HCT116 (cell line): ENCODE data around the gene ARHGEF18. TPM values are rescaled to one million over a fixed set of nuclear protein-coding genes. Genes with fewer than 3 reads are reported as not detected.
A peak's percentile ranks its signal among the peaks of the same experiment; 100 is the strongest.

Experiments
- ATAC-seq: fragments of 200-7000 bp; cut with Tn5 transposase; 2 replicates; pipeline ENCODE4 v1.9.1; 2020; ENCODE audit warnings: mild to moderate bottlenecking, moderate library complexity
- BruUV-seq: library from RNA; stranded (reverse); fragments of 400-500 nt; replicated peaks from 2 replicates; lab custom pipeline; 2021; lab: Mats Ljungman, UMichigan
- CTCF ChIA-PET: fragments of 300-600 bp; sonication (Branson Sonifier 250); formaldehyde crosslinking; loops from one replicate; lab custom pipeline; 2021; ENCODE audit warnings: antibody characterized with exemption; lab: Charles Lee
- POLR2A ChIA-PET: fragments of 300-600, 350-600 bp; sonication (Branson Sonifier 250); formaldehyde crosslinking; loops from one replicate; lab custom pipeline; 2021; ENCODE audit warnings: antibody characterized with exemption; lab: Charles Lee
- RAD21 ChIA-PET, 2 experiments: fragments of 300-600 bp; sonication (Branson Sonifier 250); formaldehyde crosslinking; loops; one replicate each; lab custom pipeline; 2023; ENCODE audit warnings: low total read pairs in 2 of 2; ENCODE audit not compliant: uncharacterized antibody in 2 of 2, unreplicated experiment in 2 of 2, low non-redundant PET in 1 of 2; lab: Charles Lee
- DNase-seq: peaks from one replicate; pipeline ENCODE4 v3.0.0-alpha.2; 2010; ENCODE audit warnings: low read depth, low spot score
- H2AFZ ChIP-seq: fragments of 200-600 bp; shearing (Covaris generic), sonication (generic); 2 replicates; pipeline ENCODE4 v1.6.1; 2017; ENCODE audit warnings: low read depth, mixed run types, mixed read lengths, antibody characterized with exemption, low read length; ENCODE audit not compliant: poor library complexity, severe bottlenecking
- H3K27ac ChIP-seq: 2 replicates; pipeline ENCODE4 v1.5.1; 2012; ENCODE audit warnings: low read depth, low read length
- H3K27me3 ChIP-seq: fragments of 200-600 bp; sonication (generic); 2 replicates; pipeline ENCODE4 v1.6.1; 2016; ENCODE audit warnings: mixed run types, low read length, mixed read lengths; ENCODE audit not compliant: insufficient read depth
- H3K36me3 ChIP-seq, 2 experiments: fragments of 200-500 bp in 1 of 2; fragments of 200-600 bp in 1 of 2; sonication (Bioruptor generic) in 1 of 2; sonication (generic) in 1 of 2; 2 replicates each; pipeline versions ENCODE4 v1.5.1 to v1.6.1; 2014 to 2016; ENCODE audit warnings: low read length in 2 of 2, inconsistent platforms in 1 of 2, mixed read lengths in 1 of 2, mixed run types in 1 of 2; ENCODE audit not compliant: insufficient read depth in 2 of 2, control insufficient read depth in 1 of 2
- H3K4me1 ChIP-seq, 2 experiments: fragments of 200-600 bp in 1 of 2; sonication (generic) in 1 of 2; 2 replicates each; pipeline versions ENCODE4 v1.5.1 to v1.6.1; 2012 to 2017; ENCODE audit warnings: low read length in 2 of 2, inconsistent platforms in 1 of 2, mild to moderate bottlenecking in 1 of 2, mixed read lengths in 1 of 2, mixed run types in 1 of 2, moderate library complexity in 1 of 2; ENCODE audit not compliant: insufficient read depth in 2 of 2, control insufficient read depth in 1 of 2
- H3K4me2 ChIP-seq: fragments of 200-600 bp; sonication (generic); 2 replicates; pipeline ENCODE4 v1.6.1; 2017; ENCODE audit warnings: mixed run types, low read length, mixed read lengths
- H3K4me3 ChIP-seq, 2 experiments: fragments of 200-600 bp in 1 of 2; sonication (generic) in 1 of 2; replicated peaks in 1 of 2; 2 replicates each; pipeline ENCODE4 v1.5.1; 2011 to 2016; ENCODE audit warnings: low read length in 2 of 2, control low read depth in 1 of 2, low read depth in 1 of 2, mild to moderate bottlenecking in 1 of 2, mixed read lengths in 1 of 2, mixed run types in 1 of 2
- H3K79me2 ChIP-seq: fragments of 200-600 bp; sonication (generic); 2 replicates; pipeline ENCODE4 v1.6.1; 2017; ENCODE audit warnings: mild to moderate bottlenecking, mixed run types, low read length, moderate library complexity, mixed read lengths; ENCODE audit not compliant: insufficient read depth
- H3K9ac ChIP-seq: fragments of 200-600 bp; sonication (generic); 2 replicates; pipeline ENCODE4 v1.6.1; 2016; ENCODE audit warnings: low read length, mixed read lengths
- H3K9me2 ChIP-seq: fragments of 200-600 bp; sonication (generic), shearing (Covaris generic); 2 replicates; pipeline ENCODE4 v1.6.1; 2017; ENCODE audit warnings: mixed run types, mild to moderate bottlenecking, moderate library complexity; ENCODE audit not compliant: insufficient read depth
- H3K9me3 ChIP-seq, 2 experiments: fragments of 200-500 bp in 1 of 2; fragments of 200-600 bp in 1 of 2; sonication (Bioruptor generic) in 1 of 2; sonication (generic) in 1 of 2; 2 replicates each; pipeline ENCODE4 v1.6.1; 2014 to 2017; ENCODE audit warnings: low read length in 2 of 2, mixed read lengths in 2 of 2, inconsistent platforms in 1 of 2, low read depth in 1 of 2, mild to moderate bottlenecking in 1 of 2, mixed run types in 1 of 2, moderate library complexity in 1 of 2; ENCODE audit not compliant: control insufficient read depth in 1 of 2, insufficient read depth in 1 of 2
- H4K20me1 ChIP-seq: fragments of 200-600 bp; sonication (generic), shearing (Covaris generic); 2 replicates; pipeline ENCODE4 v1.6.1; 2017; ENCODE audit warnings: mixed run types, mild to moderate bottlenecking, moderate library complexity; ENCODE audit not compliant: insufficient read depth
- CTCF ChIP-seq, 3 experiments: fragments of 200-600 bp in 1 of 3; sonication (generic) in 1 of 3; IDR thresholded peaks in 2 of 3; conservative IDR thresholded peaks in 1 of 3; 2 replicates each; pipeline ENCODE4 v1.5.1; 2012 to 2017; ENCODE audit warnings: low read depth in 2 of 3, low read length in 2 of 3, antibody characterized with exemption in 1 of 3, borderline replicate concordance in 1 of 3, control low read depth in 1 of 3, mild to moderate bottlenecking in 1 of 3, mixed read lengths in 1 of 3, mixed run types in 1 of 3, moderate library complexity in 1 of 3; ENCODE audit not compliant: insufficient read depth in 1 of 3
- EGR1 ChIP-seq: IDR thresholded peaks from 2 replicates; pipeline ENCODE4 v1.6.1; 2012; ENCODE audit warnings: low read depth
- EZH2 ChIP-seq: fragments of 200-600 bp; sonication (generic); IDR thresholded peaks from 2 replicates; pipeline ENCODE4 v1.6.1; 2017; ENCODE audit warnings: antibody characterized with exemption, mixed run types
- FOSL1 ChIP-seq: IDR thresholded peaks from 2 replicates; pipeline ENCODE4 v1.6.1; 2012; ENCODE audit warnings: low read depth
- YY1 ChIP-seq: IDR thresholded peaks from 2 replicates; pipeline ENCODE4 v1.6.1; 2011; ENCODE audit warnings: low read length, low read depth, moderate library complexity, mild to moderate bottlenecking; ENCODE audit not compliant: insufficient replicate concordance; ENCODE audit errors: extremely low read depth
- ZBTB33 ChIP-seq: IDR thresholded peaks from 2 replicates; pipeline ENCODE4 v1.6.1; 2011; ENCODE audit warnings: mild to moderate bottlenecking, low read length, moderate library complexity; ENCODE audit not compliant: insufficient replicate concordance; ENCODE audit errors: extremely low read depth
- ZFX ChIP-seq: fragments of 450-650 bp; IDR thresholded peaks from 2 replicates; pipeline ENCODE4 v1.6.1; 2017
- ZNF274 ChIP-seq: fragments of 200-500 bp; sonication (Bioruptor generic); IDR thresholded peaks from 2 replicates; pipeline ENCODE4 v1.6.1; 2014; ENCODE audit warnings: mild to moderate bottlenecking, low read depth, low read length, inconsistent platforms
- intact Hi-C: fragments of 100-400 bp; cut with micrococcal nuclease; formaldehyde crosslinking; loops from 2 replicates; pipeline ENCODE4 v1.10.0; 2022
- total RNA-seq: library from RNA; stranded (reverse); gene quantifications from one replicate; pipeline ENCODE4 v1.2.1, GENCODE V29; 2021; ENCODE audit not compliant: unreplicated experiment

Gene ARHGEF18
- total RNA-seq, 1 experiment from 2014 or later = 32.2 TPM

- Histone ChIP-seq H3K27me3 (no peaks in the 10 kb centered on the region), H3K79me2 (peaks cover 50% of the 10 kb centered on the region), H3K4me3 (peak overlapping the region; percentile 75 to 84), H3K9me3 (no peaks in the 10 kb centered on the region), H3K4me2 (peak overlapping the region; percentile 96), H3K4me1 (peaks cover 43 to 71% of the 10 kb centered on the region in 2 experiments), H3K36me3 (no peaks in the 10 kb centered on the region), H3K9me2 (no peaks in the 10 kb centered on the region), H3K27ac (peak overlapping the region; percentile 74), H4K20me1 (no peaks in the 10 kb centered on the region), H3K9ac (peak overlapping the region; percentile 84), H2AFZ (no peak overlapping the region)
- POLR2A ChIA-PET = no interaction called here
- BruUV-seq = no TSS peak
- ATAC-seq (peak; percentile 15; the same call in 1 of the 2 replicates), DNase-seq (no peak)
- intact Hi-C loops = no loop called here
- CTCF ChIA-PET = no interaction called here
- TF ChIP-seq FOSL1 = no peak
- TF ChIP-seq ZNF274 = no peak
- no peak for TF ChIP-seq YY1
- TF ChIP-seq ZFX = peak; percentile 8; the same call in 1 of the 2 replicates
- TF ChIP-seq EZH2 = no peak
- RAD21 ChIA-PET = no interaction called here
These were observed 46.8 kb downstream of the ARHGEF18 start for GRCh38 chr19:7395360-7396066.

GRCh38 chr19:7397687-7398086 lies 49.0 kb downstream of the ARHGEF18 start:
- DNase-seq = no peak
- POLR2A ChIA-PET = no interaction called here
- Histone ChIP-seq H3K9me3 (no peaks in the 10 kb centered on the region), H2AFZ (no peak overlapping the region), H3K79me2 (peaks cover 71% of the 10 kb centered on the region), H3K9ac (no peak overlapping the region), H3K27ac (peak overlapping the region; percentile 25; the same call in 1 of the 2 replicates), H3K4me1 (peaks cover 29 to 52% of the 10 kb centered on the region in 2 experiments), H3K4me2 (peak overlapping the region; percentile 22), H4K20me1 (no peaks in the 10 kb centered on the region), H3K4me3 (0 out of 4 replicates have a peak overlapping the region, but pooled peaks of 1 of the 2 experiments have one; percentile 6), H3K9me2 (no peaks in the 10 kb centered on the region), H3K27me3 (no peaks in the 10 kb centered on the region), H3K36me3 (no peaks in the 10 kb centered on the region; a peak in 1 of 4 replicates)
- BruUV-seq = no TSS peak
- TF ChIP-seq ZBTB33 (no peak), EGR1 (no peak), FOSL1 (no peak), CTCF (IDR thresholded peaks at IDR 0.05 in 2 of 3, conservative IDR thresholded peaks at IDR 0.05 in 1 of 3; ENCODE audit: borderline replicate concordance in 1 of 3, insufficient read depth in 1 of 3, low read depth in 2 of 3, low read length in 2 of 3) (no peak)
- CTCF ChIA-PET = interaction anchor here (1.6 kb wide), 1 partner anchor 18 kb away, joined by 3 read pairs; no protein-coding TSS in a partner anchor
- intact Hi-C loops = no loop called here
- peak; percentile 17; the same call in 1 of the 2 replicates for ATAC-seq
- RAD21 ChIA-PET = no interaction called here
